HG03097 (cell line): ENCODE measurements around the gene IFNG-AS1.

Experiments
- ATAC-seq: cut with Tn5 transposase; IDR thresholded peaks from one replicate; pipeline ENCODE4 v1.9.1; 2021; ENCODE audit not compliant: unreplicated experiment, low FRiP score

IFNG-AS1 gene

DNA sequence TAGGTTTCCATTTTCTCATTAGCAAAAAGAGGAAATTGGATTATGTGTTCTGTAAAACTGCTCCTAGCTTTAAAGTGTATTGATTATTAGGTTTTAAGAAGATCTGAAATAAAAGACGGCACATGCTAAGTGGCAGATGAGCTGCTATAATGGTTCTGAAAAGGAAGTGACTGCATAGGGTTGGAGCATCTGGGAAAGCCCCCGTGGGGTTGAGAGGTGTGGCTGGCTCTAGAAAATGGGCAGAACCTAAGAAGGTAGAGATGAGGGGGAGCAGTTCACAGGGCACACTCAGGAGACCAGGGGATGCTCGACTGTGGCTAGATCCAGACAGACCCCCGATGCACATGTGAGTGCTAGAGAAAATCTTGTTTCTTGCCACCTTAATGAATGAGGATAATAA, 1.9 kb downstream of the IFNG-AS1 start:
- ATAC-seq = peak; percentile 50

DNA sequence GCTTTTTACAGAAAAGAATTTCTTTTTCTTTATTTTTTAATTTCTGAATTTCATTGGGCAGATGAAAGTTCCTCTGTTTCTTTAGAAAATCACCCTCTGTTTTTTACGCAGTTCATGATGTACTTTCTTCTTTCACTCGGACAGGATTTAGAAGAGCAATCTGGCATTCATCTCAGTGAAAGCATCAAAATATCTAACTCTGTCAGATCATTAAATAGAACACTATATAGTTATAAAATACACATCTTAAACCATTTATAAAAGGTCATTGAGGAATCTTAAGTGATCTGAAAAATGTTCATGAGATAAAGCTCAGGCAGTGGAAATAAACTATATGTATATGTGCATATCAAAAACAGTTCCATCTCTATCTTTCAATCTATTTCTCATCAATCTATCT, 3.9 kb downstream of the IFNG-AS1 start:
- ATAC-seq = no peak

DNA sequence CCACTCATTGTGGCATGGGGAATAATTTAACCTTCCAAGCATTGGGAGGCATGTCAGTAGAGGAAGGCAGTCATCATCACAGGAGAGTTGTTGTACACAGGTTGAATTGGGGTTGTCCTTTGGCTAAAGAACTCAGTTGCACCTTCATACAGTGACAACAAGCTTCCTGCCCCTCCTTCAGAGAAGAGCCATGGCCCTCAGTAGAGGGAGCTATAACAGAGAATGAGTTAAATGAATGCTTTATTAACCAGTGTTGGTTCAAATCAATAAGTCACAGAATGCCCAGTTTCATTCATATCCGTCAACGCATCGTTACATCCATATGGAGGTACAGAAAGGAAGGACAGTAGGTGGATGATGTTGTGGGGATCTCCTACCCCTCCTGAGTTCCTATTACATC, 4.8 kb downstream of the IFNG-AS1 start:
- no peak for ATAC-seq

DNA sequence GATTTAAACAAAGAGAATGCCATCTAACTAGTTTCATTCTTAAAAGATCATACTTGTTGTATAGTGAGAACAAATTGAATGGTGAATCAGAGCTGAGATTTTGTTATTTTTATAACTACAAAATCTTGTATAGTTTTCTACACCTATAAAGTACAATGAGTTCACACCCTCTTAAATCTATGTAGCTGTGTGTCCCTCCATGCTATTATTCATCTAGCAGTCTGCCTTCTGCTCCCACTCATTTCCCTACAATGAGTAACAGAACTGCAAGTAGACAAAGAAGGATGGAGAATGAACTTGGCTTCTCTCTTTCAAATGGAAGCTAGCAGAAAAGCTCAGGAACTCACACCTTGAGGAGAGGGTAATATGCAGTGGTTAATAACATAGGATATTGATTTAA, 7.1 kb downstream of the IFNG-AS1 start:
- no peak for ATAC-seq

DNA sequence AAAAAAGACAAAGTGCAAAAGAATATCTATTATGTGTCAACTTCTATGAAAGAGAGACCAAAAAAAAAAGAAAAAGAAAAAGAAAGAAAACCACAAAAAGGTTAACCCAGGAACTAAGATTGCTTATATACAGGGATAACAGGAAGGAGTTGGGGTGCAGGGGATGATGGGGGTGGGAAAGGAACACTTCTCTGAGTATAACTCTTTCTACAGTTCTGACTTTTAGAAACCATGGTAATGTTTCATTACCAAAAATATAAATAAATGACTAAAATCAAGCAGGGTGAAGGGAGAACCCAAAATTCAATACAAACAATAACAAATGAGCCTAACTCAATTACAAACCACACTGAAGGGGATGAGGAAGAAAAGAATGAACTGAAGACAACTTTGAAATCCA, 9.1 kb downstream of the IFNG-AS1 start:
- ATAC-seq = no peak

DNA sequence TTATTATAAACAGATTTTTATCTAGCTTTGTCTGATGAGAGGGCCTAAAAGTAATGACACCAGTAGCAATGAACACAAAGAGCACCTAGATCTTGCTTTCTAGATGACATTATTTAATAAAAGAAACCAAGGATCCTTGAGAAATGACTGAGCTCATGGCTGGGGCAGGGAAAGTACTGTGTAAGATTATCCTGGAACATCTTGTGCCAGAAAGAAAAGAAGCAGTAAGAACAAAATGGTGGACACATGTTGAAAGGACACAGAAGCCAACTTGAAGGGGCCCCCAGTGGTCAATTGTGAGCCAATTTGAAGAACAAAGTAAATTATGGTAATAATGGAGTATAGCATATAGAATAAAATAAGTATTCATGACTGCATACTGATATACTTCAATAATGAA, 10.0 kb downstream of the IFNG-AS1 start:
- no peak for ATAC-seq

DNA sequence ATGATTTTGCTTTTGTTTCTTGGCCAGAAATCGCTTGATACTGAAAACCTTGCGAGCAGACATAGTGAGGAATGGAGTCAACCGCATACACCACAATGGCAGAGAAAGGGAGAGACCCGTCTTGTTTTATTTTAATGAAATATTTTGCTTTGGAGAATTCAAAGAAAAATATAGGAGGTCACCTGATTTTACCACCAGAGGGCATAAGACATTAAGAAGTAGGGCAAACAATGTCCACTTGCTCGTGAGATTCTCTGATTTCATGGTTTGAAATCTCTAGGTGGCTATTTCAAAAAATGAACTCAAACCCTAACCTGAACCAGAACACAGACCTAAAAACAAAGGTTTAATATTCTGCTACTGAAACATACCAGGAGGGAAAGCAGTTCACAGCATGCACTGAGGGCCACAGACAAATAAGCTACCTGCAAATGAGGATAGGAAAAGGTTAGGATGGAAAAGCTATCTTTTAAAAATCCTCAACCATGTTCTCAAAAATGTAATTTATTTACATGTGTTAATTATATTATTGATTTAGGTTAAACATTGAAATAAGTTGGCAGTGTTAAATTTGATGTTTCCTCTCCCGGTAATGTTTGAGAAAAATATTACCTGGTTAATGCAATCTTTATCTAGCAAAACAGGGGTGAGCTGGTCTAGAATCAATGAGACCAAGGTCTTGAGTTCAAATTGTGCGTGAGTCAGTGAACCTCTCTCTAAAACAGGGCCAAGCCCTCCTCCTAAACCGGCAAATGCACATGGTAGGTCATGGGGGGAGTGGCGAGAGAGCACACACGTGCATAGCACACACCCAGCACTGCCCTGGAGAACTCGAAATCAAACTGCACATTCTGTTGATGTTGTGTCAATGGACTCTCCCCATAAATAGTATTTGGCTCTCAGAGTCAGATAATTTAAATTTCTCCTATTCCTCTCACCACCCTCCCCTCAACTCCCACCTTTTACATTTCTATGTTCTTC, 12.5 kb downstream of the IFNG-AS1 start:
- ATAC-seq = no peak

DNA sequence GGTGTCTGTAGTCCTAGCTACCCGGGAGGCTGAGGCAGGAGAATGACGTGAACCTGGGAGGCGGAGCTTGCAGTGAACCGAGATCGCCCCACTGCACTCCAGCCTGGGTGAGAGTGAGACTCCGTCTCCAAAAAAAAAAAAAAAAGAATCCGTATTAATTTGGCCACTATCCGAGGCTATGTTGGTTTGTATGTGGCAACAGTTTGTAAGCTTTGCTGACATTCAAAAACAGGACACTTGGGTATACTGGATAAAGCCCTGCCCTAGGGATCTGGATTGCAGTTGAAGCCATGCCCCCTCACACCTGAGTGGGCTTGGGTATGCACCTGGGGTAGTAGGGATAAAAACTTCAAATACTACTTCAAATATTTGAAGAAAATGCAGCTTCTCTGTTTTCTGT, 14.5 kb downstream of the IFNG-AS1 start:
- no peak for ATAC-seq

DNA sequence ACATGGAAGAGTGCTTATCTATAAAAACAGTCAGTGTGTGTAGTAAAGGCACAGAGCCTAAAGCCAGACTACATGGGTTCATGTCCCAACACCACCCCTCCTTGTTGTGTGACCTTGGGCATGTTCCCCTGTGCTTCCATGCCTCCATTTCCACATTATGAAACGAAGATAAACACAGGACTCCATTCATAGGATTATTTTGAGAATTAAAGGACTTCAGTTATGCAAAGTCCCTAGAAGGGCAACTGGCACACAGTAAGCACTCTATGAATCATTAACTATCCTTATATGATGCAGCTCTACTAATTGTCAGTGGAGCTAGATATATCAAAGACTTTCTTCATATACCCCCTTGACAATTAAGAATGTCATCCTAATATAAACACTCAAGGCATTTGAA, 17.8 kb downstream of the IFNG-AS1 start:
- ATAC-seq = no peak

DNA sequence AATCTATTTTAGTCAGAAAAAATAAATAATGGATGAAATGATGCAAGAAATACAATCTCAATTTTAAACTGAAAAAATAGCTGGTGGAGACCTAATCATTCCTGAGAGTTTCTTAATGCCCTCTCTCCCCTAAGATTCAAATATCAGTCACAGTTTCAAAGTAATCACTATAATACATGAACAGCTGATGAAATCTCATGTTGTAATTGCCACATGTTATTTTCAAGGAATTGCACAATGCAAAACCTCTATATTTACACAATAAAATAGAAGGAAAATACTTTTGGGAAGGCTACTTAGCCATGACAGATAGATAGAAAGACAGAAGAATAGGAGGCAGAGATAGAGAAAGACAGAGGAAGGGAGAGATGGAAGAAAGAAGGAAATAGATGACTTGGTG, 18.2 kb downstream of the IFNG-AS1 start:
- no peak for ATAC-seq

DNA sequence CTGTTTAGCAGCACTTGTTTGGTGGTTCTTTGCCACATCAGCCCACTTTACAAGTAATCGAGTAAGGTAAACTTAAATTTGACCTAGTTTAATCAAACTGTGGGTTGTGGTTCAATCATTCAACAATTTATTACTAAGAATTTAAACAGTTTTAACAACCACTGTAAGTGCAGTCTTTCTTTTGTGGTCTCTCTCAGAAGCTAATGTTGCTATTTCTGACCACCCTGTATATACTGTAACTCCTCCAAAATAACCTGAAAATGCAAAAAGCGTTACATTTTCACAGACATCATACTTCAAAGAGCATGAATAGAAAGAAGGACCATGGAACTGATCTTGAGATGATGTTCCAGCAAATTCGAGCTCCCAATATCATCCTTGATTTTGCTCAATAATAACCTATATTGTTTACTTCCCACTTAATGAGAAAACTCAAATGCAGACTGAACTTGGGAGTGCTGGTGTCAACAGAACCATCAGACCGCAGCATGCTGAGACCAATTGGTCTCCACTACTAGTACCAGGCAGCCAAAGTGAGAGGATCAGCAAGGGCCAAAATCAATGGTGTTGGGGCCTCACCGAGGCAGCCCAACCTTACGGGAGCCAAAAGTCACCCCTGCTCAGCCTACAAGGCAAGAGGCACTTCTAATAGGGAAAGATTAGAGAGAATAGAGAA, 22.1 kb downstream of the IFNG-AS1 start:
- ATAC-seq = no peak

DNA sequence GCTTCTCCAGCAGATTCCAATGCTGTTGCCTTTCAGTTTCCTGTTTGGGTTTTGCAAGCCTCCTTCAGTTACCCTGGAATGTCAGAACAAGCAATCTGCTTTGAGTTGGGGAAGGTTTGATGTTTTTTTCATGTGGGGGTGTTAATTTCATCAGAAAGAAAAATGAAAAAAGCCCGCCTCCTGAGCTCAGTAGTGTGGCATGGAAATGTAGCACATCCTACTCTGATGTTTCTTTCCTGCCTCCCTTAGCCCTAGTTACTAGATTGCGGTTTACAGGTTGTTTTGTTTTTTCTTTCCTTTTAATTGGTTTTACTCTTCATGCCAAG, 22.6 kb downstream of the IFNG-AS1 start:
- no peak for ATAC-seq

DNA sequence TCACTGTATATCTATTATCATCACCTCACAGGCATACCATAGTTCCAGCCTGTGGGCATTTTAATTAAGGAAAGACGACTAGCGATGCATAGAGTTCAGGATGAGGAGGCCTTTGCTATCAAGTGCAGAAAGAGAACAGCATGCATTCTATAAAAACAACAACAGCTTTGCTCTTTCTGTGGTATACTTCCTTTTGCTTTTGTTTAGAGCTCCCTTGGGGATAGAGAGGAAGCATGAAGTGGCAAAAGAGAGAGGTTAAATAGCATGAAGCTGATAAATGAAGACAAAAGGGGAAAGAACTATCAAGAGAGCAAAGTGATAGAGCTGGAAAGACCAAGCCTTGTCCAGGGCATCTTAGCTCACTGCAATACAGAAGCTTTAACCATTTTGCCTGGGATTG, 23.5 kb downstream of the IFNG-AS1 start:
- peak; percentile 83 for ATAC-seq

DNA sequence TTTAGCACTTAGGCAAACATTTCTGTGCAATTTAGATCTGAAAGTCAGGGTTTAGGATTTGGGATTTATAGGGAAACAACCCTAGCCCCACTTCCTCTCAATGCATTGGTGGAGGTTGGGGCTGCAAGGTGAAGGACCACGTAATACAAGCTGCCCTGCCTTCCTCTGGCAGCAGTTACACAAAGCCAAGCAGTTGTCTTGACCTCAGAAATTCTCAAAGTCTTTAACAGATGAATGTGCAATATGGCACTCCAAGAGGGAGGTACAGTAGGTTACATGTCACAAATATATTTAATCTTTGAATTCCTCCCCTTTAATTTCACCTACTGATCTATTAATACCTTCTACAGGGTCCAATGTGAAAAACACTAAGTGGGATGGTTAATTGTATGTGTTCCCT, 23.9 kb downstream of the IFNG-AS1 start:
- ATAC-seq = no peak

DNA sequence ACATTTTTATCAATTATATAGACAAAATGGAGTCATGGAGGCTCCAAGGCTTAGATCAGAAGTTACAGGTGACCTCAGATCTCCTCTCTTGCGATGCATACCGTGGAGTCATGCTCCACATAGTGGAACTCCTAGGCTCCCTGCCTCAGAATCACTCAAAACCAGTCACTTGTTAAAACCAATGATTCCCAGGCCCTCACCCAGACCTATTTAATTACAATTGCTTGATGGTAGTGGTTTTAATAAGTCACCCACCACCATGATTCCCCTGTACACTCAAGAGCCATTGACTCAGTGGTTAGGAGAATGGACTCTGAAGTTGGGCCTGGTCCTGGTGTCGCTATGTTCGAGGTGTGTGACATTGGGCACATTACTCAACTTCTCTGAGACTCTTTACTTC, 26.9 kb downstream of the IFNG-AS1 start:
- no peak for ATAC-seq

DNA sequence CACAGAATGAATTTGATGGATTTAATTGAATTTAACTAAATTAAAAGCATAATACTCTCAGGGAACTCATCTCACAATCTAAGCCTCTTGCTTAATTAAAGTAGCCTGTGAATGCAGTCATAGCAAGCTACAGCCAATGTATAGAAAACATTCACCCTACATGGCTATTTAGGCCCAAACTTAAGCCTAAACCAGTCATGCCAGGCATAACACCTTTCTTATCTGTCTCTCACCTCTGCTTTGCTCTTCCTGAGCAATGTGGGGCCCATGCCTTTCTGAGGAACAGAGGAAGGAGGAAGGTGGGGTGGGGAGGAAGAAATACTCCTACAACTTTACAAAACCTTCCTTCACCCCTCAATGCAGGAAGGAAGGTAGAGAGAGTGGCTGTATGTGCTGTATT, 29.1 kb downstream of the IFNG-AS1 start:
- no peak for ATAC-seq

DNA sequence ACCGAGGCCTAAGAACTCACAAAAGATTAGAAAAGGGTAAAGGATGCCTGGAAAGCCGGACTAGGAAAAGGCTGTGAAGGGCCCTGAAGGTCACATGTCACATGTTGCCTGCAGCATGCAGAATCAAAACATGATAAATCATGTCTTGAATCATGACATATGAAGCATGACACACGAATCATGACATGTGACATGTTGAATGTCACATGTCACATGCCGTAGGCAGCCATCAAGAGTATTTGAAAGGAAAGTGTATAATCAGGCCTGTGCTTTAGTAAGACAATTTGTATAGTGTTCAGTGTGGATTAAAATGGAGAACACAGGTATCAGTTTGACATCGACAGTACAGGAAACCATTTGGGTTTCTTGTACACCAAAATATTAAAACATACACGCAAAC, 30.8 kb downstream of the IFNG-AS1 start:
- no peak for ATAC-seq

DNA sequence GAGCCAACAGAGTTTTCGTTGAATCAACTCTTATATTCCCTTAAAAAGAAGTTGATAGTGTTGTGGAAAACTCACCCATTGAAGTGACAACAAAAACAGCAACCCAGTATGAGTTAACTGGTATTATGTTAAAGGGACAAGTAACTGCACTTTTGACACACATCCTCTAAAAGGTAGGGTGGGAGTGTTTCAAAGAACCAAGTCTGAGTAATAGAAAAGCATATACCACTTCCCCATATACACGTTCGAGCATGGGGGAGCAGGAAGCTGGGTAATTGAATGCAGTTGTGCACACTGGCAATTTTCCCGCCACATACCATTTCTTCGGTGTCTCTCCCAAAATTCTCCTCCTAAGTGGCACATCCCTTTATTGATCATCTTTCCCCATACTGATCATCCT, 31.5 kb downstream of the IFNG-AS1 start:
- no peak for ATAC-seq

DNA sequence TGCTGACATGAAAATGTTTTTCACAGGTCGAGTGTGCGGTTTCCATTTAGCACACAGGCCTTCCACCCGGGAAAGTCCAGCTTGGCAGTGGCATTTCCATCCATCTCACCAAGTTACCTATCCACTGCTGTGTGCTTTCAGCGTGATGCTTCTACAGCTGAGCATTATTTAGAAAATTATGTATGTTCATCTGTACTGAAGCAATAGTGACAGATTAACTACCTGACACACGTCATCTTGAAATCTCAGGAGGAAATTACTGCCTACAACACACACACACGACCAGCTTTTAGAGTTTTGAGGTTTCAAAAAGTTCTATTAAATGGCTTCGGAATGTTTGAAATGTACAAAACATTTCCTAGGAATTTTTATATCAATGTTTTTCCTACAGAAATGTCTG, 39.4 kb downstream of the IFNG-AS1 start:
- ATAC-seq = no peak

DNA sequence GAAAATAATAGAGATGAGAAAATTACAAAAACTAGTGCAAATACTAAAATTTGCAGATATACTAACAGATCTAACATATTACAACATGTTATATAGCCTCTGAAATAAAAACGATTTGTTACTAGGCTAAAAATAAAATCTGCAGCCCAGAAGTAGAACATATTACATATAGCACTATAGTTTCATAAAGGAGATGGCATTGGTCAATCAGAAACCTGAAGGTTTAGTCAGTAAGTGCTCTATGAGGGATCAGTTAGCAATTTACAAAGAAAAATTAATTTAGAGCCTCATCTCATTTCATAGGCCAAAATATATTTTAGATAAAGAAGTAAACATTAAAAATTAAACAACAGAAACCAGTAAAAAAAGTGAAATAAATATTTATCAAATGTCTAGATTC, 41.0 kb downstream of the IFNG-AS1 start:
- no peak for ATAC-seq

DNA sequence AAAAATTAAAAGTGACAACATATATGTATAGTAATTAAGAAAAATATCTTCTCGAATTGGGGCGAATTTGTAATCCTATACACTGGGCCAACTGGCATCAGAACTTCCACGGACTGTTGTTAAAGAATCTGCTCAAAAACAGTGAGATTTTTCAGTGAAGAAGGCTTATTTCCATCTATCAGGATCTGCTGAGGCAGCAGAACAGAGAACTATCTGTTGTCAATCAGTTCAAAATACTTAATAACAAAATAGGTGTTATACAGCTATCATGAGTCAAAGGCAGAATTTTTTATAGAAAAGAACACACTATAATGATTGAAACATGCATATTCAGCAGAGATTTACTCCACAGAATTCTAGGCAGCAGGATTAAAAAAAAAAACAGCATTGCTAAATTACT, 41.9 kb downstream of the IFNG-AS1 start:
- ATAC-seq = no peak
